A549 (cell line): ENCODE data around the gene TCERG1L.
"Not testable (repeated sequence)": the region's sequence is repeated elsewhere in the genome, so short reads cannot be mapped to it uniquely, and the experiment has no call there.

Experiments used
- CHD2 ChIP-seq: fragments of 150-350 bp; IDR thresholded peaks from 2 replicates; pipeline ENCODE4 v1.6.1; 2014; ENCODE audit warnings: low read length; ENCODE audit not compliant: partially characterized antibody
- HOXB5 ChIP-seq: fragments of 250-450 bp; sonication (Bioruptor Pico); IDR thresholded peaks from 2 replicates; pipeline ENCODE4 v1.5.0; 2020; ENCODE audit warnings: mild to moderate bottlenecking, moderate library complexity
- JUN ChIP-seq, 2 experiments: fragments of >200 bp; sonication (Bioruptor Twin); formaldehyde crosslinking; IDR thresholded peaks; 2 replicates in 1 of 2; 3 replicates in 1 of 2; pipeline ENCODE4 v1.6.1; 2016 to 2017
- MAFK ChIP-seq: fragments of 450-650 bp; IDR thresholded peaks from 2 replicates; pipeline ENCODE4 v1.6.1; 2014; ENCODE audit not compliant: partially characterized antibody
- POLR2A ChIP-seq: IDR thresholded peaks from 2 replicates; pipeline ENCODE4 v1.6.1; 2012; ENCODE audit warnings: mild to moderate bottlenecking, low read length
- RAD21 ChIP-seq, 2 experiments: fragments of >200 bp in 1 of 2; sonication (Bioruptor Twin) in 1 of 2; formaldehyde crosslinking in 1 of 2; IDR thresholded peaks in 1 of 2; conservative IDR thresholded peaks in 1 of 2; 2 replicates in 1 of 2; 3 replicates in 1 of 2; pipeline ENCODE4 v1.6.1; 2012 to 2018; ENCODE audit warnings: inconsistent platforms in 1 of 2
- TF ChIP-seq, protein P1 (sequence below): fragments of >200 bp; sonication (Bioruptor Twin); formaldehyde crosslinking; IDR thresholded peaks from 3 replicates; pipeline ENCODE4 v1.5.1; 2016
- TF ChIP-seq, protein P2 (sequence below): fragments of 200-600 bp; sonication (generic); IDR thresholded peaks from 2 replicates; pipeline ENCODE4 v1.6.1; 2016; ENCODE audit warnings: antibody characterized with exemption, mild to moderate bottlenecking, moderate library complexity
- TF ChIP-seq, protein P3 (sequence below): IDR thresholded peaks from 2 replicates; pipeline ENCODE4 v1.6.1; 2012

- TF ChIP-seq, protein P1, sequence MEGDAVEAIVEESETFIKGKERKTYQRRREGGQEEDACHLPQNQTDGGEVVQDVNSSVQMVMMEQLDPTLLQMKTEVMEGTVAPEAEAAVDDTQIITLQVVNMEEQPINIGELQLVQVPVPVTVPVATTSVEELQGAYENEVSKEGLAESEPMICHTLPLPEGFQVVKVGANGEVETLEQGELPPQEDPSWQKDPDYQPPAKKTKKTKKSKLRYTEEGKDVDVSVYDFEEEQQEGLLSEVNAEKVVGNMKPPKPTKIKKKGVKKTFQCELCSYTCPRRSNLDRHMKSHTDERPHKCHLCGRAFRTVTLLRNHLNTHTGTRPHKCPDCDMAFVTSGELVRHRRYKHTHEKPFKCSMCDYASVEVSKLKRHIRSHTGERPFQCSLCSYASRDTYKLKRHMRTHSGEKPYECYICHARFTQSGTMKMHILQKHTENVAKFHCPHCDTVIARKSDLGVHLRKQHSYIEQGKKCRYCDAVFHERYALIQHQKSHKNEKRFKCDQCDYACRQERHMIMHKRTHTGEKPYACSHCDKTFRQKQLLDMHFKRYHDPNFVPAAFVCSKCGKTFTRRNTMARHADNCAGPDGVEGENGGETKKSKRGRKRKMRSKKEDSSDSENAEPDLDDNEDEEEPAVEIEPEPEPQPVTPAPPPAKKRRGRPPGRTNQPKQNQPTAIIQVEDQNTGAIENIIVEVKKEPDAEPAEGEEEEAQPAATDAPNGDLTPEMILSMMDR = not testable (repeated sequence)
- TF ChIP-seq JUN (IDR thresholded peaks at IDR 0.05); MAFK; CHD2; RAD21 (conservative IDR thresholded peaks at IDR 0.05 in 1 of 2, IDR thresholded peaks at IDR 0.05 in 1 of 2); POLR2A; HOXB5 (CRISPR knock-in tag): not testable (repeated sequence)
- TF ChIP-seq, protein P2, sequence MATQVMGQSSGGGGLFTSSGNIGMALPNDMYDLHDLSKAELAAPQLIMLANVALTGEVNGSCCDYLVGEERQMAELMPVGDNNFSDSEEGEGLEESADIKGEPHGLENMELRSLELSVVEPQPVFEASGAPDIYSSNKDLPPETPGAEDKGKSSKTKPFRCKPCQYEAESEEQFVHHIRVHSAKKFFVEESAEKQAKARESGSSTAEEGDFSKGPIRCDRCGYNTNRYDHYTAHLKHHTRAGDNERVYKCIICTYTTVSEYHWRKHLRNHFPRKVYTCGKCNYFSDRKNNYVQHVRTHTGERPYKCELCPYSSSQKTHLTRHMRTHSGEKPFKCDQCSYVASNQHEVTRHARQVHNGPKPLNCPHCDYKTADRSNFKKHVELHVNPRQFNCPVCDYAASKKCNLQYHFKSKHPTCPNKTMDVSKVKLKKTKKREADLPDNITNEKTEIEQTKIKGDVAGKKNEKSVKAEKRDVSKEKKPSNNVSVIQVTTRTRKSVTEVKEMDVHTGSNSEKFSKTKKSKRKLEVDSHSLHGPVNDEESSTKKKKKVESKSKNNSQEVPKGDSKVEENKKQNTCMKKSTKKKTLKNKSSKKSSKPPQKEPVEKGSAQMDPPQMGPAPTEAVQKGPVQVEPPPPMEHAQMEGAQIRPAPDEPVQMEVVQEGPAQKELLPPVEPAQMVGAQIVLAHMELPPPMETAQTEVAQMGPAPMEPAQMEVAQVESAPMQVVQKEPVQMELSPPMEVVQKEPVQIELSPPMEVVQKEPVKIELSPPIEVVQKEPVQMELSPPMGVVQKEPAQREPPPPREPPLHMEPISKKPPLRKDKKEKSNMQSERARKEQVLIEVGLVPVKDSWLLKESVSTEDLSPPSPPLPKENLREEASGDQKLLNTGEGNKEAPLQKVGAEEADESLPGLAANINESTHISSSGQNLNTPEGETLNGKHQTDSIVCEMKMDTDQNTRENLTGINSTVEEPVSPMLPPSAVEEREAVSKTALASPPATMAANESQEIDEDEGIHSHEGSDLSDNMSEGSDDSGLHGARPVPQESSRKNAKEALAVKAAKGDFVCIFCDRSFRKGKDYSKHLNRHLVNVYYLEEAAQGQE = not testable (repeated sequence)
- TF ChIP-seq, protein P3, sequence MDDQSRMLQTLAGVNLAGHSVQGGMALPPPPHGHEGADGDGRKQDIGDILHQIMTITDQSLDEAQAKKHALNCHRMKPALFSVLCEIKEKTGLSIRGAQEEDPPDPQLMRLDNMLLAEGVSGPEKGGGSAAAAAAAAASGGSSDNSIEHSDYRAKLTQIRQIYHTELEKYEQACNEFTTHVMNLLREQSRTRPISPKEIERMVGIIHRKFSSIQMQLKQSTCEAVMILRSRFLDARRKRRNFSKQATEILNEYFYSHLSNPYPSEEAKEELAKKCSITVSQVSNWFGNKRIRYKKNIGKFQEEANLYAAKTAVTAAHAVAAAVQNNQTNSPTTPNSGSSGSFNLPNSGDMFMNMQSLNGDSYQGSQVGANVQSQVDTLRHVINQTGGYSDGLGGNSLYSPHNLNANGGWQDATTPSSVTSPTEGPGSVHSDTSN = not testable (repeated sequence)
Measured at GRCh38 chr10:131176324-131176723, 135.2 kb downstream of the TCERG1L start.
